Adipocyte (in vitro differentiated cells): ENCODE data around the gene NIPSNAP2.

Experiments
- DNase-seq: peaks from one replicate; pipeline ENCODE4 v3.0.0-alpha.2; 2015; ENCODE audit warnings: low read depth
- H3K27me3 ChIP-seq: replicated peaks from 2 replicates; pipeline ENCODE4 v1.7.0; 2013; ENCODE audit warnings: mild to moderate bottlenecking, low read length, moderate library complexity; ENCODE audit not compliant: control insufficient read depth, insufficient read depth
- H3K36me3 ChIP-seq: 2 replicates; pipeline ENCODE4 v1.7.0; 2013; ENCODE audit warnings: low read length, mild to moderate bottlenecking, moderate library complexity; ENCODE audit not compliant: control insufficient read depth, insufficient read depth, severe bottlenecking
- H3K4me1 ChIP-seq: 2 replicates; pipeline ENCODE4 v1.7.0; 2013; ENCODE audit warnings: mild to moderate bottlenecking, low read length, moderate library complexity; ENCODE audit not compliant: control insufficient read depth, insufficient read depth
- H3K4me3 ChIP-seq: 2 replicates; pipeline ENCODE4 v1.7.0; 2013; ENCODE audit warnings: mild to moderate bottlenecking, low read length, moderate library complexity
- H3K9ac ChIP-seq: 2 replicates; pipeline ENCODE4 v1.7.0; 2013; ENCODE audit warnings: mild to moderate bottlenecking, low read length, moderate library complexity
- H3K9me3 ChIP-seq: 2 replicates; pipeline ENCODE4 v1.7.0; 2013; ENCODE audit warnings: mild to moderate bottlenecking, low read length, moderate library complexity; ENCODE audit not compliant: control insufficient read depth

Gene NIPSNAP2

GRCh38 chr7:55962014-55962413, 2.4 kb upstream of the NIPSNAP2 start:
- H3K9me3 ChIP-seq = no peaks in the 10 kb centered on the region
- peaks cover 3% of the 10 kb centered on the region for H3K36me3 ChIP-seq
- H3K4me3 ChIP-seq = no peak overlapping the region
- DNase-seq = no peak
- no peak overlapping the region for H3K9ac ChIP-seq
- no peaks in the 10 kb centered on the region for H3K27me3 ChIP-seq
- H3K4me1 ChIP-seq = peaks cover 9% of the 10 kb centered on the region

DNA sequence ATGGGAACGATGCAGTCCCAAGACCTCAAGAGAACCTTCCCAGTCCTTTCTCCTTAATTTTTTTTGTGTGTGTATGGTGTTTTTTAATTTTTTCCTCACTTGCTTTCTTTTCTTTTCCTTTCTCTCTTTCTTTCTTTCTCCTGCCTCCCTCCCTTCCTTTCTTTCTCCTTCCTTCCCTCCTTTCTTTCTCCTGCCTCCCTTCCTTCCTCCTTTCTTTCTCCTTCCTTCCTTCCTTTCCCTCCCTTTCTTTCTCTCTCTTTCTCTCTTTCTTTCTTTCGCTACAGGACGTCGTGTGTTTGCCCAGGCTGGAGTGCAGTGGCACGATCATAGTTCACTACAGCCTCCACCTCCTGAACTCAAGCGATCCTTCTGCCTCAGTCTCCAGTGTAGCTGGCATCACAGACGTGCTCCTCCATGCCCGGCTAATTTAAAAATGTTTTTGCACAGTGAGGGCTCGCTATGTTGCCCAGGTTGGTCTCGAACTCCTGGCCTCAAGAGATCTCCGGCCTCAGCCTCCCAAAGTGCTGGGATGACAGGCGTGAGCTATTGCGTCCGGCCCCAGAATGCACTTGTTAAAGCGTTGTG, 709 bp upstream of the NIPSNAP2 start:
- H3K36me3 ChIP-seq = peaks cover 5% of the 10 kb centered on the region
- peaks cover 9% of the 10 kb centered on the region for H3K4me1 ChIP-seq
- no peaks in the 10 kb centered on the region for H3K9me3 ChIP-seq
- peak overlapping the region; percentile 77 for H3K4me3 ChIP-seq
- no peak for DNase-seq
- H3K9ac ChIP-seq = peak overlapping the region; percentile 98
- H3K27me3 ChIP-seq = no peaks in the 10 kb centered on the region

GRCh38 chr7:55965100-55965470, 700 bp downstream of the NIPSNAP2 start:
- Histone ChIP-seq H3K4me1 (peaks cover 9% of the 10 kb centered on the region), H3K4me3 (peak overlapping the region; percentile 93), H3K9ac (peak overlapping the region; percentile 98), H3K9me3 (no peaks in the 10 kb centered on the region), H3K27me3 (no peaks in the 10 kb centered on the region), H3K36me3 (peaks cover 8% of the 10 kb centered on the region)
- DNase-seq = no peak

DNA sequence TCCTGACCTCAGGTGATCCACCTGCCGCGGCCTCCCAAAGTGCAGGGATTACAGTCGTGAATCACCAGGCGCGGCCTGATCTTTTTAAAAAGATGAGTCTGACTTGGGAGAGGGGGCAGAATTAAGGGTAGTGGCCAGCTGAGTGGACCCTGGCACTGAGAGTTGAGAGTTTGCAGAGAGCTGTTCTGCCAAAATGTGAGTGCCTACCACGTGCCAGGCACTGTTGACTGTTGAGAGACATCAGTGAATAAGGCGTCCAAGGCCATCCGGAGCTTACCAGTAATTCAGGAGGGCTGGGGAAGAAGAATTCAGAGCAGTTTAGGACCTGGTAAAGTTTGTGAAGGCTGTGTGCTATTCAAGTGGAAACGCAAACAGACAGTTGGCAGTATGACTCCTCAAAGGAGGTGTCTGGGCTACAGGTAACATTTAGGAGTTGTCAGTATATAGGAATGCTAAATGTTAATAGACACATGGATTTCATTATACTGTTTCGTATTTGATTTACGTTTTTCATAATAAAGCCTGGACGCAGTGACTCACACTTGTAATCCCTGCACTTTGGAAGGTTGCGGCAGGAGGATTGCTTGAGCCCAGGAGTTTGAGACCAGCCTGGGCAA, 1.5 kb downstream of the NIPSNAP2 start:
- peak overlapping the region; percentile 93 for H3K4me3 ChIP-seq
- H3K27me3 ChIP-seq = no peaks in the 10 kb centered on the region
- peaks cover 9% of the 10 kb centered on the region for H3K36me3 ChIP-seq
- DNase-seq = peak; percentile 82
- H3K9ac ChIP-seq = peak overlapping the region; percentile 98
- no peaks in the 10 kb centered on the region for H3K9me3 ChIP-seq
- H3K4me1 ChIP-seq = peaks cover 9% of the 10 kb centered on the region

- H3K9ac ChIP-seq = no peak overlapping the region
- peaks cover 9% of the 10 kb centered on the region for H3K36me3 ChIP-seq
- H3K27me3 ChIP-seq = no peaks in the 10 kb centered on the region
- DNase-seq = no peak
- H3K4me1 ChIP-seq = peaks cover 9% of the 10 kb centered on the region
- no peak overlapping the region for H3K4me3 ChIP-seq
- H3K9me3 ChIP-seq = no peaks in the 10 kb centered on the region
These were observed 2.5 kb downstream of the NIPSNAP2 start for GRCh38 chr7:55966851-55967250.

DNA sequence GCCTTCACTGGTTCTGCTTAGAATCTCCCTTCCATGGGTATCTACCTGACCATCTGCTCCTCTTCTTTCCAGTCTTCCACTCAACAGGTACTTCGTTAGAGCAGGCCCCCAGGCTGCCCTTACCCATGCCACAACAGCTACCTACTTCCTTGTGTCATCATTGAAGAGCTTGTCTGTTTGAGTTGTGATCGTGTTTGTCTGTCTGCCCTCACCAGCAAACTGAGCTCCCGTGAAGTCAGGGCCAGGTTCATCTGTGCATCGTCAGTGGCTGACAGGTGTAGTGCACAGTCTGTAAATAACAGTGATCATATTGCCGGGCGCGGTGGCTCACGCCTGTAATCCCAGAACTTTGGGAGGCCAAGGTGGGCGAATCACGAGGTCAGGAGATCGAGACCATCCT, 5.0 kb downstream of the NIPSNAP2 start:
- peaks cover 4% of the 10 kb centered on the region for H3K4me1 ChIP-seq
- no peak for DNase-seq
- H3K4me3 ChIP-seq = no peak overlapping the region
- no peaks in the 10 kb centered on the region for H3K27me3 ChIP-seq
- H3K9ac ChIP-seq = no peak overlapping the region
- no peaks in the 10 kb centered on the region for H3K9me3 ChIP-seq
- peaks cover 9% of the 10 kb centered on the region for H3K36me3 ChIP-seq

DNA sequence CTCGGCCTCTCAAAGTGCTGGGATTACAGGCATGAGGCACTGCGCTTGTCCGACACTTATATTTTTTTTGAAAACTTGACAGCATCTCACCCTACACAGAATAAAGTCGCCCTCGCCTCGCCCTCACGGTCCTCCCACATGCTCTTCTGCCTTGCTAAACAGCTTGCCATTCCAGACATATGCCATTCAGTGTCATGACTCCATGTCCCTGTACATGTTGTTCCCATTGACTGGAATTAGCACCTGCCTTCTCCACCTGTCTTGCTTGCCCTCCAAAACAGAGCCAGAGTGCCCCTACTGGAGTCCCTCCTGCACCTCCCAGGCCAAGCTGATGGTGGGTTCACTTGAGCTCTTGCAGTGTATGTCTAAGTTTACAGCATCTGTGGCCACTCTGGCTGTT, 6.2 kb downstream of the NIPSNAP2 start:
- Histone ChIP-seq H3K4me1 (peaks cover 4% of the 10 kb centered on the region), H3K36me3 (peaks cover 9% of the 10 kb centered on the region), H3K9ac (no peak overlapping the region), H3K4me3 (no peak overlapping the region), H3K9me3 (no peaks in the 10 kb centered on the region), H3K27me3 (no peaks in the 10 kb centered on the region)
- DNase-seq = no peak

GRCh38 chr7:55970978-55971377, 6.6 kb downstream of the NIPSNAP2 start:
- no peak for DNase-seq
- no peak overlapping the region for H3K4me3 ChIP-seq
- no peaks in the 10 kb centered on the region for H3K27me3 ChIP-seq
- H3K9me3 ChIP-seq = no peaks in the 10 kb centered on the region
- peaks cover under 1% of the 10 kb centered on the region for H3K4me1 ChIP-seq
- no peak overlapping the region for H3K9ac ChIP-seq
- H3K36me3 ChIP-seq = peaks cover 9% of the 10 kb centered on the region

GRCh38 chr7:55973747-55974250, 9.4 kb downstream of the NIPSNAP2 start:
- no peaks in the 10 kb centered on the region for H3K27me3 ChIP-seq
- H3K4me3 ChIP-seq = no peak overlapping the region
- peaks cover 5% of the 10 kb centered on the region for H3K4me1 ChIP-seq
- H3K36me3 ChIP-seq = peaks cover 10% of the 10 kb centered on the region
- H3K9ac ChIP-seq = no peak overlapping the region
- DNase-seq = no peak
- no peaks in the 10 kb centered on the region for H3K9me3 ChIP-seq

DNA sequence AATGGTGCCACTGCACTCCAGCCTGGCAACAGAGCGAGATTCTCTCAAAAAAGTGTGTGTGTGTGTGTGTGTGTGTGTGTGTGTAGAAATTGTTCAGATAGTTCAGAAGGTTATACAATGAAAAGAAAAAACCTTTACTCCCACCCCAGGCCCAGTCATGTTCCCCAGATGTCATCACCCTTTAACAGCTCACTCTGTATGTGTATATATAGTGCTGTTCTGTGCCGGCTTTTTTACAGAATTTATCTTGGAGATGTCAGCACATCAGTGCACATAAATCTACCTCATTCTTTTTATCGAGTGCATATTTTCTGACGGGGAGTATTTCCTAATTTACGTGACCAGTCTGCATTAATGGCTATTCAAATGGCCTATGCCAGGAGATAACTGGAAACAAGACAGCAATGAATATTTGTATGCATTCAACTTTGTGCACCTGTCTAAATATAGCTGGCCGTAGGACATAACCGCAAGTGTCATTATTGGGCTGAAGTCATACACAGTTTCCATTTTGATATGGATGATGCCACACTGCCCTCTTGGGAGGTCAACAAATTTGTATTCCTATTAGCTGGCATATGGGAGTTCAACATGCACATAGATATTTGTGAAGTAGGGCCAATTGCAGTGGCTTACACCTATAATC, 11.7 kb downstream of the NIPSNAP2 start:
- Histone ChIP-seq H3K9me3 (no peaks in the 10 kb centered on the region), H3K36me3 (peaks cover 29% of the 10 kb centered on the region), H3K4me1 (peaks cover 5% of the 10 kb centered on the region), H3K9ac (no peak overlapping the region), H3K4me3 (no peak overlapping the region), H3K27me3 (no peaks in the 10 kb centered on the region)
- DNase-seq = no peak

- H3K27me3 ChIP-seq = no peaks in the 10 kb centered on the region
- no peak overlapping the region for H3K9ac ChIP-seq
- H3K9me3 ChIP-seq = no peaks in the 10 kb centered on the region
- H3K4me1 ChIP-seq = peaks cover 5% of the 10 kb centered on the region
- H3K4me3 ChIP-seq = no peak overlapping the region
- peak; percentile 70 for DNase-seq
- H3K36me3 ChIP-seq = peaks cover 45% of the 10 kb centered on the region
These were observed 13.4 kb downstream of the NIPSNAP2 start for GRCh38 chr7:55977831-55978230.
